ENCODE results near the gene FOXL2NB.

Gene FOXL2NB

GRCh38 chr3:138933068-138933668, 13.8 kb upstream of the FOXL2NB start:
- Histone ChIP-seq H3K14ac (ENCODE audit: low read length in 2 of 2) (no peak overlapping the region), H3K9ac (ENCODE audit: low read length) (no peak overlapping the region), H3K4ac (ENCODE audit: low read depth in 1 of 2, low read length in 2 of 2) (no peak overlapping the region), H2BK12ac (ENCODE audit: low read length in 2 of 2) (no peak overlapping the region), H3K27ac (ENCODE audit: low read length, poor library complexity, severe bottlenecking) (no peak overlapping the region), H2BK120ac (ENCODE audit: low read depth, low read length) (no peak overlapping the region), H4K91ac (ENCODE audit: low read length) (no peak overlapping the region), H3K4me2 (ENCODE audit: low read length, poor library complexity, severe bottlenecking) (no peak overlapping the region), H3K23ac (ENCODE audit: low read length in 2 of 2) (no peak overlapping the region), H3K18ac (ENCODE audit: low read depth in 1 of 2, low read length in 2 of 2) (no peak overlapping the region), H4K8ac (ENCODE audit: low read length) (no peak overlapping the region), H3K4me1 (ENCODE audit: control insufficient read depth, insufficient read depth, low read depth, low read length) (peaks cover 19% of the 10 kb centered on the region), H2AFZ (ENCODE audit: low read depth, low read length) (no peak overlapping the region), H3K79me1 (replicated peaks; ENCODE audit: low read length, poor library complexity, severe bottlenecking) (no peaks in the 10 kb centered on the region), H2BK15ac (ENCODE audit: low read depth, poor library complexity, severe bottlenecking) (no peak overlapping the region), H3K4me3 (ENCODE audit: insufficient read depth in 1 of 2, low read depth in 1 of 2, low read length in 2 of 2) (no peak overlapping the region), H3K9me3 (ENCODE audit: control insufficient read depth, low read length) (no peaks in the 10 kb centered on the region), H2AK5ac (ENCODE audit: low read length, severe bottlenecking) (no peak overlapping the region), H2BK5ac (ENCODE audit: low read depth, low read length, poor library complexity, severe bottlenecking) (no peak overlapping the region), H3K36me3 (ENCODE audit: control insufficient read depth in 1 of 2, insufficient read depth in 2 of 2, low read depth in 1 of 2, low read length in 2 of 2) (no peaks in the 10 kb centered on the region), H3K27me3 (ENCODE audit: control insufficient read depth in 1 of 2, insufficient read depth in 1 of 2, low read length in 2 of 2) (peaks cover 41 to 62% of the 10 kb centered on the region in 2 experiments)
- WGBS: 59% methylated on average over 4 of the region's 4 CpGs
- no peak for DNase-seq

- Histone ChIP-seq H3K27me3 (ENCODE audit: control insufficient read depth in 1 of 2, insufficient read depth in 1 of 2, low read length in 2 of 2) (peaks cover 50 to 70% of the 10 kb centered on the region in 2 experiments), H2AFZ (ENCODE audit: low read depth, low read length) (no peak overlapping the region), H3K9me3 (ENCODE audit: control insufficient read depth, low read length) (no peaks in the 10 kb centered on the region), H3K4me1 (ENCODE audit: control insufficient read depth, insufficient read depth, low read depth, low read length) (peaks cover 25% of the 10 kb centered on the region), H4K8ac (ENCODE audit: low read length) (no peak overlapping the region), H3K23ac (ENCODE audit: low read length in 2 of 2) (no peak overlapping the region), H3K14ac (ENCODE audit: low read length in 2 of 2) (no peak overlapping the region), H3K9ac (ENCODE audit: low read length) (no peak overlapping the region), H3K79me1 (replicated peaks; ENCODE audit: low read length, poor library complexity, severe bottlenecking) (no peaks in the 10 kb centered on the region), H2BK12ac (ENCODE audit: low read length in 2 of 2) (no peak overlapping the region), H3K36me3 (ENCODE audit: control insufficient read depth in 1 of 2, insufficient read depth in 2 of 2, low read depth in 1 of 2, low read length in 2 of 2) (no peaks in the 10 kb centered on the region), H3K4ac (ENCODE audit: low read depth in 1 of 2, low read length in 2 of 2) (no peak overlapping the region), H3K4me3 (ENCODE audit: insufficient read depth in 1 of 2, low read depth in 1 of 2, low read length in 2 of 2) (no peak overlapping the region), H3K4me2 (ENCODE audit: low read length, poor library complexity, severe bottlenecking) (no peak overlapping the region), H2BK15ac (ENCODE audit: low read depth, poor library complexity, severe bottlenecking) (no peak overlapping the region), H2BK5ac (ENCODE audit: low read depth, low read length, poor library complexity, severe bottlenecking) (no peak overlapping the region), H3K18ac (ENCODE audit: low read depth in 1 of 2, low read length in 2 of 2) (no peak overlapping the region), H4K91ac (ENCODE audit: low read length) (no peak overlapping the region), H2BK120ac (ENCODE audit: low read depth, low read length) (no peak overlapping the region), H2AK5ac (ENCODE audit: low read length, severe bottlenecking) (no peak overlapping the region), H3K27ac (ENCODE audit: low read length, poor library complexity, severe bottlenecking) (no peak overlapping the region)
- no peak for DNase-seq
- WGBS: 76% methylated on average over 3 of the region's 3 CpGs
These were observed 12.9 kb upstream of the FOXL2NB start for GRCh38 chr3:138933981-138934691.

- H2BK12ac ChIP-seq (ENCODE audit: low read length in 2 of 2): no peak overlapping the region
- H2AK5ac ChIP-seq (ENCODE audit: low read length, severe bottlenecking): no peak overlapping the region
- H3K4ac ChIP-seq (ENCODE audit: low read depth in 1 of 2, low read length in 2 of 2): no peak overlapping the region
- WGBS: 49% methylated on average over 7 of the region's 7 CpGs
- peak overlapping the region in 1 of 2 experiments; percentile 62 for H3K4me3 ChIP-seq (ENCODE audit: insufficient read depth in 1 of 2, low read depth in 1 of 2, low read length in 2 of 2)
- no peak overlapping the region for H4K91ac ChIP-seq (ENCODE audit: low read length)
- no peak overlapping the region for H3K18ac ChIP-seq (ENCODE audit: low read depth in 1 of 2, low read length in 2 of 2)
- peaks cover 64 to 75% of the 10 kb centered on the region in 2 experiments for H3K27me3 ChIP-seq (ENCODE audit: control insufficient read depth in 1 of 2, insufficient read depth in 1 of 2, low read length in 2 of 2)
- peaks cover 33% of the 10 kb centered on the region for H3K4me1 ChIP-seq (ENCODE audit: control insufficient read depth, insufficient read depth, low read depth, low read length)
- no peak for DNase-seq
- H2AFZ ChIP-seq (ENCODE audit: low read depth, low read length): no peak overlapping the region
- no peak overlapping the region for H2BK120ac ChIP-seq (ENCODE audit: low read depth, low read length)
- H3K9ac ChIP-seq (ENCODE audit: low read length): no peak overlapping the region
- no peaks in the 10 kb centered on the region for H3K36me3 ChIP-seq (ENCODE audit: control insufficient read depth in 1 of 2, insufficient read depth in 2 of 2, low read depth in 1 of 2, low read length in 2 of 2)
- H2BK5ac ChIP-seq (ENCODE audit: low read depth, low read length, poor library complexity, severe bottlenecking): no peak overlapping the region
- no peak overlapping the region for H3K27ac ChIP-seq (ENCODE audit: low read length, poor library complexity, severe bottlenecking)
- no peak overlapping the region for H3K23ac ChIP-seq (ENCODE audit: low read length in 2 of 2)
- H3K79me1 ChIP-seq (replicated peaks; ENCODE audit: low read length, poor library complexity, severe bottlenecking): no peaks in the 10 kb centered on the region
- no peak overlapping the region for H2BK15ac ChIP-seq (ENCODE audit: low read depth, poor library complexity, severe bottlenecking)
- H3K14ac ChIP-seq (ENCODE audit: low read length in 2 of 2): no peak overlapping the region
- no peak overlapping the region for H4K8ac ChIP-seq (ENCODE audit: low read length)
- peak overlapping the region; percentile 94 for H3K4me2 ChIP-seq (ENCODE audit: low read length, poor library complexity, severe bottlenecking)
- H3K9me3 ChIP-seq (ENCODE audit: control insufficient read depth, low read length): no peaks in the 10 kb centered on the region
These were observed 11.5 kb upstream of the FOXL2NB start for GRCh38 chr3:138935505-138935862.

GRCh38 chr3:138935863-138936740, 10.9 kb upstream of the FOXL2NB start:
- H3K4me3 ChIP-seq (ENCODE audit: insufficient read depth in 1 of 2, low read depth in 1 of 2, low read length in 2 of 2): peak overlapping the region; percentile 37 to 62
- no peak overlapping the region for H2BK5ac ChIP-seq (ENCODE audit: low read depth, low read length, poor library complexity, severe bottlenecking)
- H4K91ac ChIP-seq (ENCODE audit: low read length): no peak overlapping the region
- no peaks in the 10 kb centered on the region for H3K9me3 ChIP-seq (ENCODE audit: control insufficient read depth, low read length)
- no peak overlapping the region for H3K18ac ChIP-seq (ENCODE audit: low read depth in 1 of 2, low read length in 2 of 2)
- H3K14ac ChIP-seq (ENCODE audit: low read length in 2 of 2): no peak overlapping the region
- H3K9ac ChIP-seq (ENCODE audit: low read length): peak overlapping the region; percentile 17
- H3K79me1 ChIP-seq (replicated peaks; ENCODE audit: low read length, poor library complexity, severe bottlenecking): no peaks in the 10 kb centered on the region
- no peak overlapping the region for H4K8ac ChIP-seq (ENCODE audit: low read length)
- H2BK15ac ChIP-seq (ENCODE audit: low read depth, poor library complexity, severe bottlenecking): no peak overlapping the region
- peaks cover 70 to 82% of the 10 kb centered on the region in 2 experiments for H3K27me3 ChIP-seq (ENCODE audit: control insufficient read depth in 1 of 2, insufficient read depth in 1 of 2, low read length in 2 of 2)
- no peak overlapping the region for H3K27ac ChIP-seq (ENCODE audit: low read length, poor library complexity, severe bottlenecking)
- H2AK5ac ChIP-seq (ENCODE audit: low read length, severe bottlenecking): no peak overlapping the region
- WGBS: 1% methylated on average over 57 of the region's 58 CpGs
- H2AFZ ChIP-seq (ENCODE audit: low read depth, low read length): no peak overlapping the region
- DNase-seq: peak; percentile 49
- no peak overlapping the region for H2BK12ac ChIP-seq (ENCODE audit: low read length in 2 of 2)
- no peaks in the 10 kb centered on the region for H3K36me3 ChIP-seq (ENCODE audit: control insufficient read depth in 1 of 2, insufficient read depth in 2 of 2, low read depth in 1 of 2, low read length in 2 of 2)
- peaks cover 33% of the 10 kb centered on the region for H3K4me1 ChIP-seq (ENCODE audit: control insufficient read depth, insufficient read depth, low read depth, low read length)
- peak overlapping the region; percentile 94 for H3K4me2 ChIP-seq (ENCODE audit: low read length, poor library complexity, severe bottlenecking)
- no peak overlapping the region for H2BK120ac ChIP-seq (ENCODE audit: low read depth, low read length)
- H3K23ac ChIP-seq (ENCODE audit: low read length in 2 of 2): no peak overlapping the region
- no peak overlapping the region for H3K4ac ChIP-seq (ENCODE audit: low read depth in 1 of 2, low read length in 2 of 2)

Measured in mesenchymal stem cell (in vitro differentiated cells and primary cell).